Measurements from ENCODE around the gene HMCN1.

GRCh38 chr1:185721553-185721952 lies 12.6 kb upstream of the HMCN1 start:
- TF ChIP-seq POLR2A (IDR thresholded peaks at IDR 0.05) = no peak
- TF ChIP-seq CTCF (IDR thresholded peaks at IDR 0.05) = no peak

Measured in heart left ventricle (tissue), 13 donors.